ENCODE results near the gene TDRD12.

DNA sequence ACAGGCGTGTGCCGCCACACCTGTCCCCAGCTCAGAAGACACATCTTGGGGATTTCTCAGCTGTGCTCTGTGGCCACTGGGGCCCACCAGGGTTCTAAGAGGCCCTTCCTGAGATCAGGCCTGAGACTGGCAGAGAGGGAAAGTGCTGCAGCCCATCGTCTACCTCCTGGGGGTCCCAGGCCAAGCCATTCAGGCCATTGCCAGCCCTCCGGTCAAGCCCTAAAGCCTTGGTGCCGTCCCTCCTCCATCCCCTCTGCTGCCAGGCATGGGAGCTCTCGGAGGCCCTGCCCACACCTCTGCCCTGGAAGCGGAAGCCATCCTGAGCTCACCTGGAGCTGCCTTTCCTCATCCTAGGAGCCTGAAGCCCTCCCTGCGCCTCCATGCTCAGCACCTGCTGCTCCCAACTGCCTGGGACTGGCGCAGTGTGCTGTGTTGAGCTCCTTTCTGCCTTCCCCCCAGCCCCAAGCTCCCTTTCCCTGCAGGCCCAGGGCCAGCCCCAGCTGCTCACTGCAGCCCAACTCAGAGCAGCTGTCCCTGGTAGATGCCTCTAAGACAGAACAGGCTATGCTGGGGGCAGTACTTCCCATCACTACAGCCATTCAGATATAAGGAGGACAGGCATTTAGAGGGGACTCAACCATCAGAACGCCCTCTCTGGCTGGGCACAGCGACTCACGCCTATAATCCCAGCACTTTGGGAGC is 147.1 kb downstream of the TDRD12 start:
- TF ChIP-seq, protein P1, sequence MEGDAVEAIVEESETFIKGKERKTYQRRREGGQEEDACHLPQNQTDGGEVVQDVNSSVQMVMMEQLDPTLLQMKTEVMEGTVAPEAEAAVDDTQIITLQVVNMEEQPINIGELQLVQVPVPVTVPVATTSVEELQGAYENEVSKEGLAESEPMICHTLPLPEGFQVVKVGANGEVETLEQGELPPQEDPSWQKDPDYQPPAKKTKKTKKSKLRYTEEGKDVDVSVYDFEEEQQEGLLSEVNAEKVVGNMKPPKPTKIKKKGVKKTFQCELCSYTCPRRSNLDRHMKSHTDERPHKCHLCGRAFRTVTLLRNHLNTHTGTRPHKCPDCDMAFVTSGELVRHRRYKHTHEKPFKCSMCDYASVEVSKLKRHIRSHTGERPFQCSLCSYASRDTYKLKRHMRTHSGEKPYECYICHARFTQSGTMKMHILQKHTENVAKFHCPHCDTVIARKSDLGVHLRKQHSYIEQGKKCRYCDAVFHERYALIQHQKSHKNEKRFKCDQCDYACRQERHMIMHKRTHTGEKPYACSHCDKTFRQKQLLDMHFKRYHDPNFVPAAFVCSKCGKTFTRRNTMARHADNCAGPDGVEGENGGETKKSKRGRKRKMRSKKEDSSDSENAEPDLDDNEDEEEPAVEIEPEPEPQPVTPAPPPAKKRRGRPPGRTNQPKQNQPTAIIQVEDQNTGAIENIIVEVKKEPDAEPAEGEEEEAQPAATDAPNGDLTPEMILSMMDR (IDR thresholded peaks at IDR 0.05), result no peak
- TF ChIP-seq POLR2A (IDR thresholded peaks at IDR 0.05) (no peak), POLR2AphosphoS5 (IDR thresholded peaks at IDR 0.05) (no peak), EP300 (IDR thresholded peaks at IDR 0.05) (no peak)
